Kidney (tissue), 14 donors: ENCODE results near the gene PSME3. TPM values are rescaled to one million over a fixed set of nuclear protein-coding genes. Genes with fewer than 3 reads are reported as not detected.

Experiments
- DNase-seq, 5 donors: peaks; one replicate each; pipeline ENCODE4 v3.0.0-alpha.2; 2013 to 2020
- FAIRE-seq: peaks from 2 replicates; lab custom pipeline; 2012; peaks lifted over from hg19 to GRCh38; lab: Jason Lieb, UNC
- H3K27ac ChIP-seq, 2 donors: one replicate each; pipeline ENCODE4 v1.7.0; 2013; ENCODE audit warnings: low read depth in 2 of 2, low read length in 2 of 2, inconsistent platforms in 1 of 2
- H3K27me3 ChIP-seq: one replicate; pipeline ENCODE4 v1.7.1; 2013; ENCODE audit warnings: low read length, inconsistent platforms; ENCODE audit not compliant: control insufficient read depth, insufficient read depth
- H3K36me3 ChIP-seq, 3 donors: one replicate each; pipeline versions ENCODE4 v1.7.0 to v1.7.1; 2013; ENCODE audit warnings: low read length in 3 of 3, control low read depth in 1 of 3, inconsistent platforms in 1 of 3; ENCODE audit not compliant: insufficient read depth in 3 of 3, control insufficient read depth in 2 of 3
- H3K4me1 ChIP-seq, 3 donors: one replicate each; pipeline versions ENCODE4 v1.7.0 to v1.7.1; 2013; ENCODE audit warnings: low read length in 3 of 3, inconsistent platforms in 1 of 3, low read depth in 1 of 3; ENCODE audit not compliant: control insufficient read depth in 2 of 3, insufficient read depth in 2 of 3
- H3K4me3 ChIP-seq, 3 donors: one replicate each; pipeline versions ENCODE4 v1.7.0 to v1.8.1; 2013; ENCODE audit warnings: low read length in 3 of 3, control low read depth in 1 of 3, inconsistent platforms in 1 of 3
- H3K9ac ChIP-seq, 3 donors: one replicate each; pipeline versions ENCODE4 v1.7.0 to v1.7.1; 2013; ENCODE audit warnings: low read length in 3 of 3, control low read depth in 1 of 3, inconsistent platforms in 1 of 3
- H3K9me3 ChIP-seq, 3 donors: one replicate each; pipeline versions ENCODE4 v1.7.0 to v1.7.1; 2013; ENCODE audit warnings: low read length in 3 of 3, control low read depth in 1 of 3, inconsistent platforms in 1 of 3; ENCODE audit not compliant: control insufficient read depth in 2 of 3, insufficient read depth in 1 of 3
- CTCF ChIP-seq: IDR thresholded peaks from 3 replicates; pipeline ENCODE4 v1.5.1; 2012; ENCODE audit warnings: mild to moderate bottlenecking, moderate library complexity, borderline replicate concordance; ENCODE audit not compliant: insufficient read depth; ENCODE audit errors: extremely low read depth
- intact Hi-C: fragments of 100-400 bp; cut with DNase I; formaldehyde crosslinking; loops from one replicate; pipeline ENCODE4 v1.11.1; 2022
- polyA plus RNA-seq: library from polyadenylated mRNA; stranded (reverse); fragments of 350-450 nt; fragmentation: Illumina TruSeq; extraction: RNeasy Lipid Tissue Mini Kit (QIAGEN cat#74804); gene quantifications from one replicate; pipeline ENCODE4 v1.2.3, GENCODE V29; 2014; ENCODE audit warnings: low read depth, low replicate concordance; ENCODE audit not compliant: insufficient read depth
- total RNA-seq: library from RNA; stranded (reverse); fragmentation: NEBNext Ultra II Directional; extraction: Animal tissue kit (Norgen Biotek cat#: 25700); gene quantifications from one replicate; pipeline ENCODE4 v1.2.1, GENCODE V29; 2021
- donor health status: control.
- donor health status: control.
- donor health status: control.
- donor health status: control.
- donor health status: control.
- donor health status: DM: yes; HTN: yes; CAD: no.
- donor health status: Normal renal cell carcinoma (clear cell type).

Gene PSME3
- total and polyA plus RNA-seq, 2 donors from 2014 or later: 60.3 to 115 TPM

- no peak overlapping the region for H3K4me3 ChIP-seq
- peak overlapping the region; percentile 8 to 23 for H3K27ac ChIP-seq
- FAIRE-seq: no peak
- DNase-seq: peak in 1 of 5 donors; percentile 39
- no peaks in the 10 kb centered on the region for H3K36me3 ChIP-seq
- H3K27me3 ChIP-seq: no peaks in the 10 kb centered on the region
- no peaks in the 10 kb centered on the region for H3K9me3 ChIP-seq
- no peak overlapping the region for H3K9ac ChIP-seq
- TF ChIP-seq CTCF: no peak
- peaks cover 0 to 39% (median 33%) of the 10 kb centered on the region in 3 donors for H3K4me1 ChIP-seq
- intact Hi-C loops: no loop called here
These were observed 53.3 kb downstream of the PSME3 start for GRCh38 chr17:42886283-42887176.

- intact Hi-C loops: no loop called here
- FAIRE-seq: no peak
- no peak for TF ChIP-seq CTCF
- H3K9ac ChIP-seq: no peak overlapping the region
- H3K9me3 ChIP-seq: no peaks in the 10 kb centered on the region
- peak in 1 of 5 donors; percentile 24 for DNase-seq
- H3K27me3 ChIP-seq: no peaks in the 10 kb centered on the region
- H3K27ac ChIP-seq: no peak overlapping the region
- peaks cover 8 to 60% (median 38%) of the 10 kb centered on the region in 3 donors for H3K4me1 ChIP-seq
- H3K4me3 ChIP-seq: no peak overlapping the region
- no peaks in the 10 kb centered on the region for H3K36me3 ChIP-seq
These were observed 56.6 kb downstream of the PSME3 start for GRCh38 chr17:42889809-42890208.

GRCh38 chr17:42891539-42892152 is 58.4 kb downstream of the PSME3 start:
- Histone ChIP-seq H3K27me3 (no peaks in the 10 kb centered on the region), H3K9me3 (no peaks in the 10 kb centered on the region), H3K4me1 (peaks cover 8 to 51% (median 29%) of the 10 kb centered on the region in 3 donors), H3K36me3 (no peaks in the 10 kb centered on the region), H3K9ac (peak overlapping the region in 1 of 3 donors; percentile 63), H3K4me3 (no peak overlapping the region), H3K27ac (peak overlapping the region; percentile 63 to 83)
- peak in 2 of 5 donors; percentile 54 to 88 for DNase-seq
- no peak for TF ChIP-seq CTCF
- no peak for FAIRE-seq
- intact Hi-C loops: no loop called here
